OCI-LY7 (cell line): Measurements from ENCODE around the gene WDR82. TPM values are rescaled to one million over a fixed set of nuclear protein-coding genes. Genes with fewer than 3 reads are reported as not detected.
A peak's percentile ranks its signal among the peaks of the same experiment; 100 is the strongest.

Experiments used
- BruUV-seq: library from RNA; stranded (reverse); fragments of 400-500 nt; replicated peaks from 2 replicates; lab custom pipeline; 2021; lab: Mats Ljungman, UMichigan
- CTCF ChIA-PET: fragments of 300-600 bp; sonication (Branson Sonifier 250); formaldehyde crosslinking; loops from one replicate; lab custom pipeline; 2022; ENCODE audit warnings: antibody characterized with exemption; ENCODE audit not compliant: unreplicated experiment; lab: Charles Lee
- POLR2A ChIA-PET: fragments of 300-600 bp; sonication (Branson Sonifier 250); formaldehyde crosslinking; loops from one replicate; lab custom pipeline; 2022; ENCODE audit warnings: antibody characterized with exemption; lab: Charles Lee
- DNase-seq: peaks from one replicate; pipeline ENCODE4 v3.0.0-alpha.2; 2015; ENCODE audit warnings: low spot score
- H2AFZ ChIP-seq: fragments of 200-600 bp; sonication (generic), shearing (Covaris generic); 2 replicates; pipeline ENCODE4 v1.6.1; 2014; ENCODE audit warnings: mild to moderate bottlenecking, antibody characterized with exemption, low read length, moderate library complexity
- H3K27ac ChIP-seq: fragments of 200-600 bp; sonication (generic); 2 replicates; pipeline ENCODE4 v1.5.1; 2014; ENCODE audit warnings: mixed run types, low read depth, mild to moderate bottlenecking, moderate library complexity, low read length, inconsistent platforms; ENCODE audit not compliant: poor library complexity, severe bottlenecking
- H3K36me3 ChIP-seq: fragments of 200-600 bp; sonication (generic); 2 replicates; pipeline ENCODE4 v1.6.1; 2014; ENCODE audit warnings: mild to moderate bottlenecking, antibody characterized with exemption, low read length, moderate library complexity, mixed read lengths; ENCODE audit not compliant: insufficient read depth
- H3K4me1 ChIP-seq: fragments of 200-600 bp; sonication (generic); 2 replicates; pipeline ENCODE4 v1.5.1; 2014; ENCODE audit warnings: mild to moderate bottlenecking, low read length; ENCODE audit not compliant: insufficient read depth, poor library complexity, severe bottlenecking
- H3K4me2 ChIP-seq: fragments of 200-600 bp; sonication (generic); 2 replicates; pipeline ENCODE4 v1.6.1; 2014; ENCODE audit warnings: mild to moderate bottlenecking, low read length
- H3K4me3 ChIP-seq: fragments of 200-600 bp; sonication (generic); 2 replicates; pipeline ENCODE4 v1.5.1; 2014; ENCODE audit warnings: mild to moderate bottlenecking, low read depth, low read length; ENCODE audit not compliant: poor library complexity, severe bottlenecking
- H3K79me2 ChIP-seq: fragments of 200-600 bp; sonication (generic); 2 replicates; pipeline ENCODE4 v1.6.1; 2016; ENCODE audit warnings: low read depth, mild to moderate bottlenecking, low read length, moderate library complexity, mixed read lengths; ENCODE audit not compliant: insufficient read depth
- H3K9me2 ChIP-seq: fragments of 200-600 bp; sonication (generic); 2 replicates; pipeline ENCODE4 v1.6.1; 2016; ENCODE audit warnings: mild to moderate bottlenecking, low read length, mixed read lengths; ENCODE audit not compliant: insufficient read depth
- H3K9me3 ChIP-seq: fragments of 200-600 bp; sonication (generic); 2 replicates; pipeline ENCODE4 v1.6.1; 2014; ENCODE audit warnings: mild to moderate bottlenecking, mixed run types, low read length, mixed read lengths
- H4K20me1 ChIP-seq: fragments of 200-600 bp; sonication (generic); 2 replicates; pipeline ENCODE4 v1.6.1; 2014; ENCODE audit warnings: mild to moderate bottlenecking, antibody characterized with exemption, low read length, moderate library complexity, mixed read lengths; ENCODE audit not compliant: insufficient read depth
- CTCF ChIP-seq: fragments of 200-600 bp; sonication (generic); conservative IDR thresholded peaks from 2 replicates; pipeline ENCODE4 v1.5.1; 2014; ENCODE audit warnings: mild to moderate bottlenecking, antibody characterized with exemption, low read length, moderate library complexity, mixed read lengths
- EZH2phosphoT487 ChIP-seq: fragments of 200-600 bp; sonication (generic); IDR thresholded peaks from 2 replicates; pipeline ENCODE4 v1.6.1; 2018; ENCODE audit warnings: low read depth, borderline replicate concordance, mild to moderate bottlenecking, mixed run types, antibody characterized with exemption, low read length, moderate library complexity, mixed read lengths
- intact Hi-C: fragments of 100-400 bp; cut with micrococcal nuclease; formaldehyde crosslinking; loops from one replicate; pipeline ENCODE4 v1.10.0; 2022; ENCODE audit not compliant: unreplicated experiment
- total RNA-seq, 2 experiments: library from RNA; depleted of rRNA in 1 of 2; stranded (reverse); fragments of >200 nt in 1 of 2; shearing (Covaris generic) in 1 of 2; gene quantifications; 2 replicates each; pipeline ENCODE4 v1.2.3, GENCODE V29; 2014 to 2022

The WDR82 gene
- total RNA-seq, 2 experiments from 2014 or later: 38.5 to 67.9 TPM

GRCh38 chr3:52232279-52233107 lies 46.0 kb downstream of the WDR82 start:
- no peak overlapping the region for H3K27ac ChIP-seq
- no peak overlapping the region for H3K4me2 ChIP-seq
- H3K79me2 ChIP-seq: peaks cover 10% of the 10 kb centered on the region; the same call in 1 of the 2 replicates
- no peak overlapping the region for H3K4me3 ChIP-seq
- no TSS peak for BruUV-seq
- peaks cover 52% of the 10 kb centered on the region for H3K36me3 ChIP-seq
- CTCF ChIA-PET: interaction anchor here (0.9 to 2.0 kb wide), 4 partner anchors 8 to 191 kb away, joined by 3 to 5 read pairs (median 4); no protein-coding TSS in a partner anchor
- intact Hi-C loops: no loop called here
- H4K20me1 ChIP-seq: no peaks in the 10 kb centered on the region
- H3K4me1 ChIP-seq: peaks cover 9% of the 10 kb centered on the region
- no peaks in the 10 kb centered on the region for H3K9me3 ChIP-seq
- DNase-seq: no peak
- H2AFZ ChIP-seq: no peak overlapping the region
- peak; percentile 34 for TF ChIP-seq CTCF
- TF ChIP-seq EZH2phosphoT487: no peak
- H3K9me2 ChIP-seq: no peaks in the 10 kb centered on the region
- POLR2A ChIA-PET: no interaction called here

GRCh38 chr3:52231502-52232278 lies 46.8 kb downstream of the WDR82 start:
- Histone ChIP-seq H3K36me3 (peaks cover 53% of the 10 kb centered on the region), H3K79me2 (peaks cover 2% of the 10 kb centered on the region; the same call in 1 of the 2 replicates), H2AFZ (no peak overlapping the region), H3K27ac (no peak overlapping the region), H3K4me3 (no peak overlapping the region), H3K4me1 (peaks cover 12% of the 10 kb centered on the region), H3K9me2 (no peaks in the 10 kb centered on the region), H3K4me2 (no peak overlapping the region), H3K9me3 (no peaks in the 10 kb centered on the region), H4K20me1 (no peaks in the 10 kb centered on the region)
- POLR2A ChIA-PET: interaction anchor here (0.6 to 1.2 kb wide), 2 partner anchors 142 to 162 kb away, joined by 3 read pairs; no protein-coding TSS in a partner anchor
- CTCF ChIA-PET: interaction anchor here (0.7 to 2.0 kb wide), 7 partner anchors 9 to 192 kb away, joined by 3 to 5 read pairs (median 3); no protein-coding TSS in a partner anchor
- BruUV-seq: no TSS peak
- DNase-seq: peak; percentile 80
- intact Hi-C loops: loop anchor here (2.0 kb wide), 1 partner anchor 107 kb away; no protein-coding TSS in a partner anchor
- TF ChIP-seq EZH2phosphoT487 (no peak), CTCF (peak; percentile 92)
